Erythroblast (primary cell): ENCODE results near the gene IGFL4.

ENCODE experiments used
- GATA1 ChIP-seq: IDR thresholded peaks from 2 replicates; pipeline ENCODE4 v1.6.1; 2011; ENCODE audit warnings: low read depth, mild to moderate bottlenecking, control low read depth, low read length, moderate library complexity
- POLR2A ChIP-seq: IDR thresholded peaks from 2 replicates; pipeline ENCODE4 v1.6.1; 2011; ENCODE audit warnings: mild to moderate bottlenecking, low read length

- TF ChIP-seq POLR2A (no peak), GATA1 (no peak)
Measured at GRCh38 chr19:46002678-46003275, 38.0 kb downstream of the IGFL4 start.
